ENCODE data around the gene PPCDC. TPM values are rescaled to one million over a fixed set of nuclear protein-coding genes. Genes with fewer than 3 reads are reported as not detected.

The PPCDC gene
- total RNA-seq, 2 donors from 2014 or later, result 15.9 to 24.5 TPM

DNA sequence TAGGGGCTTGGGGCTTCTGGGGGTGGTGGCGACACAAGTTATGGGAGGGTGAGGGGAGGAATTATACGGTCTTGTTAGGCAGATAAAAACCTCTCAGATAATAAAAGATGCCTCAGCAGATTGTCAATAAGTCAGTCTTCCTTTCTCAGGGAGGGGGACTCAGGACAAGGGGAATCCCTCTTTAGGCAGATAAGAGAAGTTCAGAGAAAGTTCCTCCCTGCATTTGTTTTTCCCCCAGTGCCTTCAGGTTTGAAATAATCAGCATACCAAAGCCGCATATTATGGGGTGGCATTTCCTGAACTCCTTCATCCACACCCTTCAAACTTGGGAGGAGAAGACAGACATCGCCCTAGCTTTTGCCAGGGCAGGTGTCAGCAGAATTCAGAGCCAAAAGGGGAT is 8.5 kb downstream of the PPCDC start:
- H3K27me3 ChIP-seq (ENCODE audit: control insufficient read depth, insufficient read depth, low read length, poor library complexity, severe bottlenecking), result no peaks in the 10 kb centered on the region
- H3K27ac ChIP-seq (ENCODE audit: low read depth, low read length), result no peak overlapping the region
- DNase-seq, result no peak
- Mint-ChIP-seq H3K4me3 (no peak overlapping the region), H3K27ac (no peak overlapping the region), H3K9me3 (no peaks in the 10 kb centered on the region), H3K27me3 (ENCODE audit: insufficient read depth) (no peaks in the 10 kb centered on the region), H3K36me3 (ENCODE audit: low read depth) (peaks cover 34% of the 10 kb centered on the region), H3K4me1 (peaks cover 34% of the 10 kb centered on the region)
- H3K36me3 ChIP-seq (ENCODE audit: control insufficient read depth, insufficient read depth, low read length), result peaks cover 30% of the 10 kb centered on the region
- TF ChIP-seq, protein P1, sequence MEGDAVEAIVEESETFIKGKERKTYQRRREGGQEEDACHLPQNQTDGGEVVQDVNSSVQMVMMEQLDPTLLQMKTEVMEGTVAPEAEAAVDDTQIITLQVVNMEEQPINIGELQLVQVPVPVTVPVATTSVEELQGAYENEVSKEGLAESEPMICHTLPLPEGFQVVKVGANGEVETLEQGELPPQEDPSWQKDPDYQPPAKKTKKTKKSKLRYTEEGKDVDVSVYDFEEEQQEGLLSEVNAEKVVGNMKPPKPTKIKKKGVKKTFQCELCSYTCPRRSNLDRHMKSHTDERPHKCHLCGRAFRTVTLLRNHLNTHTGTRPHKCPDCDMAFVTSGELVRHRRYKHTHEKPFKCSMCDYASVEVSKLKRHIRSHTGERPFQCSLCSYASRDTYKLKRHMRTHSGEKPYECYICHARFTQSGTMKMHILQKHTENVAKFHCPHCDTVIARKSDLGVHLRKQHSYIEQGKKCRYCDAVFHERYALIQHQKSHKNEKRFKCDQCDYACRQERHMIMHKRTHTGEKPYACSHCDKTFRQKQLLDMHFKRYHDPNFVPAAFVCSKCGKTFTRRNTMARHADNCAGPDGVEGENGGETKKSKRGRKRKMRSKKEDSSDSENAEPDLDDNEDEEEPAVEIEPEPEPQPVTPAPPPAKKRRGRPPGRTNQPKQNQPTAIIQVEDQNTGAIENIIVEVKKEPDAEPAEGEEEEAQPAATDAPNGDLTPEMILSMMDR (conservative IDR thresholded peaks at IDR 0.05), result no peak
- H3K9me3 ChIP-seq (ENCODE audit: control insufficient read depth, low read length), result no peaks in the 10 kb centered on the region
- peaks cover 17% of the 10 kb centered on the region for H3K4me1 ChIP-seq (ENCODE audit: control insufficient read depth, insufficient read depth, low read length)
- WGBS, 2 experiments (ENCODE audit: insufficient coverage in 1 of 2, insufficient read length in 1 of 2), result 78% methylated on average over 4 of the region's 4 CpGs; no CpG with 5 or more reads in 1 of the 2 experiments
- H3K4me3 ChIP-seq (ENCODE audit: low read length), result no peak overlapping the region
- no peak overlapping the region for H3K9ac ChIP-seq (ENCODE audit: extremely low read depth, low read length, poor library complexity, severe bottlenecking)

DNA sequence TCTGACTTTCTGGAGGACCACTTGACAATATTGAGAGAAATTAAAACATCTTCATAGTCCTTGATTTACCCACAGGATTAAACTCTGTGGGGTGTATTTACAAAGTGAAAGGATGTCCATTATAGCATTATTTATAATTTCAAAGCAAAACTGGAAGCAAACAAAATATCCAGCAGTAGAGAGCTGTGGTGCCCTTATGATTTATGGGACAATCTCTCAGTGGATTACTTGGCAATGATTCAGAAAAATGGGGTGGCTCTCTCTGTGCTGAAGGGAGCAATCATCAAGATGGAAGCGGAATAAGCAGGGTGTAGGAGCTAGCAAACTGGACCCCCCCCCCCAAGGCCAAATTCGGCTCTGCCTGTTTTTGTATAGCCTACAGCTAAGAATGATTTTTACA is 9.0 kb downstream of the PPCDC start:
- 100% methylated on average over 1 of the region's 2 CpGs; no CpG with 5 or more reads in 1 of the 2 experiments for WGBS, 2 experiments (ENCODE audit: insufficient coverage in 1 of 2, insufficient read length in 1 of 2)
- H3K36me3 Mint-ChIP-seq (ENCODE audit: low read depth), result peaks cover 38% of the 10 kb centered on the region
- no peak overlapping the region for H3K27ac Mint-ChIP-seq
- H3K4me3 Mint-ChIP-seq, result no peak overlapping the region
- no peaks in the 10 kb centered on the region for H3K9me3 ChIP-seq (ENCODE audit: control insufficient read depth, low read length)
- H3K4me1 ChIP-seq (ENCODE audit: control insufficient read depth, insufficient read depth, low read length), result peaks cover 17% of the 10 kb centered on the region
- no peak overlapping the region for H3K9ac ChIP-seq (ENCODE audit: extremely low read depth, low read length, poor library complexity, severe bottlenecking)
- no peaks in the 10 kb centered on the region for H3K27me3 Mint-ChIP-seq (ENCODE audit: insufficient read depth)
- no peaks in the 10 kb centered on the region for H3K27me3 ChIP-seq (ENCODE audit: control insufficient read depth, insufficient read depth, low read length, poor library complexity, severe bottlenecking)
- H3K4me3 ChIP-seq (ENCODE audit: low read length), result no peak overlapping the region
- TF ChIP-seq, protein P1 (conservative IDR thresholded peaks at IDR 0.05), result no peak
- H3K36me3 ChIP-seq (ENCODE audit: control insufficient read depth, insufficient read depth, low read length), result peaks cover 30% of the 10 kb centered on the region
- no peaks in the 10 kb centered on the region for H3K9me3 Mint-ChIP-seq
- no peak overlapping the region for H3K27ac ChIP-seq (ENCODE audit: low read depth, low read length)
- peaks cover 34% of the 10 kb centered on the region for H3K4me1 Mint-ChIP-seq
- DNase-seq, result no peak

DNA sequence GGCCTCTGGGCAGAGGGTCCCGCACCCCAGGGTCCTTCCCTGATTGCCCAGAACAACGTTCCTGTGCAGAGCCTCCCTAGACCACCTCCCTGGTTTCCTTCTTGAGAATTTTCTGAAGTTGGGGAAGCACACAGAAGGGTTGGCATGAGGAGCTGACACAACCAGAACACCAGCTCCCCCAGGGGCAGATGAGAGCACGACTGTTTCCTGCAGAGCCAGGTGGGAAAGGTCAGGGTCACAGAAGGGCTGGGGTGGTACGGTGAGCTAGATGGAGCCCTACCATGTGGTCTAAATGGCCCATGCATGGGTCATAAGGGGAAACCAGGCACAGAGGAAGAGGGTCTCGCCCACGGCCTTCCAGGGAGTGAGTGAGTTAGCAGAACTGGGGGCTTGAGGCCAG is 10.4 kb downstream of the PPCDC start:
- H3K4me1 ChIP-seq (ENCODE audit: control insufficient read depth, insufficient read depth, low read length), result peaks cover 17% of the 10 kb centered on the region
- 81 to 89% methylated on average over 4 to 6 of the region's 6 CpGs for WGBS, 2 experiments (ENCODE audit: insufficient coverage in 1 of 2, insufficient read length in 1 of 2)
- no peaks in the 10 kb centered on the region for H3K9me3 Mint-ChIP-seq
- peaks cover 39% of the 10 kb centered on the region for H3K4me1 Mint-ChIP-seq
- no peak overlapping the region for H3K9ac ChIP-seq (ENCODE audit: extremely low read depth, low read length, poor library complexity, severe bottlenecking)
- peak overlapping the region; percentile 31 for H3K4me3 ChIP-seq (ENCODE audit: low read length)
- no peak overlapping the region for H3K27ac ChIP-seq (ENCODE audit: low read depth, low read length)
- H3K36me3 Mint-ChIP-seq (ENCODE audit: low read depth), result peaks cover 43% of the 10 kb centered on the region
- H3K27me3 Mint-ChIP-seq (ENCODE audit: insufficient read depth), result no peaks in the 10 kb centered on the region
- peak; percentile 56 for DNase-seq
- no peaks in the 10 kb centered on the region for H3K9me3 ChIP-seq (ENCODE audit: control insufficient read depth, low read length)
- H3K4me3 Mint-ChIP-seq, result no peak overlapping the region
- H3K27ac Mint-ChIP-seq, result no peak overlapping the region
- peaks cover 30% of the 10 kb centered on the region for H3K36me3 ChIP-seq (ENCODE audit: control insufficient read depth, insufficient read depth, low read length)
- TF ChIP-seq, protein P1 (conservative IDR thresholded peaks at IDR 0.05), result peak; percentile 61
- no peaks in the 10 kb centered on the region for H3K27me3 ChIP-seq (ENCODE audit: control insufficient read depth, insufficient read depth, low read length, poor library complexity, severe bottlenecking)
